ENCODE measurements around the gene XPO5. TPM values are rescaled to one million over a fixed set of nuclear protein-coding genes. Genes with fewer than 3 reads are reported as not detected.

The XPO5 gene
- total RNA-seq, 8 experiments from 2014 or later = 29.4 to 70.9 (median 38.8) TPM

Other genes with a start within 250 kb of the XPO5 start
- gene ZNF318, start 206.4 kb downstream of the XPO5 start, total RNA-seq = 10 to 100 TPM in 7 of 8 experiments, 1 to 10 TPM in 1; 9.4 to 25.0 (median 14.7) TPM
- gene ABCC10, start 148.5 kb downstream of the XPO5 start, total RNA-seq = 10 to 100 TPM; 10.3 to 70.3 (median 16.4) TPM
- gene DLK2, start 120.5 kb downstream of the XPO5 start, total RNA-seq = 1 to 10 TPM; 1.5 to 6.5 (median 5.0) TPM
- gene TJAP1, start 98.5 kb downstream of the XPO5 start, total RNA-seq = 10 to 100 TPM in 7 of 8 experiments, 1 to 10 TPM in 1; 7.4 to 24.2 (median 12.7) TPM
- 1 to 10 TPM in 4 of 8 experiments, under 1 TPM in 4; 0.67 to 3.7 (median 1.4) TPM for gene LRRC73, start 65.7 kb downstream of the XPO5 start, total RNA-seq
- 100 to 1,000 TPM in 4 of 8 experiments, 10 to 100 TPM in 4; 59.3 to 142 (median 101) TPM for gene YIPF3, start 59.1 kb downstream of the XPO5 start, total RNA-seq
- gene POLR1C, start 58.9 kb downstream of the XPO5 start, total RNA-seq = 10 to 100 TPM; 27.7 to 56.9 (median 41.8) TPM
- 10 to 100 TPM in 5 of 8 experiments, 1 to 10 TPM in 3; 4.9 to 44.8 (median 16.4) TPM for gene POLH, start 147 bp upstream of the XPO5 start, total RNA-seq
- 10 to 100 TPM; 31.2 to 86.5 (median 43.7) TPM for gene GTPBP2, start 53.2 kb upstream of the XPO5 start, total RNA-seq
- 10 to 100 TPM; 24.7 to 44.9 (median 30.4) TPM for gene MAD2L1BP, start 59.8 kb upstream of the XPO5 start, total RNA-seq
- 1 to 10 TPM; 1.1 to 9.7 (median 4.6) TPM for gene RSPH9, start 69.0 kb upstream of the XPO5 start, total RNA-seq
- gene MRPS18A, start 111.8 kb upstream of the XPO5 start, total RNA-seq = 10 to 100 TPM; 28.8 to 98.9 (median 56.5) TPM
- 100 to 1,000 TPM in 5 of 8 experiments, 10 to 100 TPM in 3; 19.9 to 266 (median 164) TPM for gene VEGFA, start 194.2 kb upstream of the XPO5 start, total RNA-seq